Stimulated activated memory B cell treated with anti-CD40 and anti-IgM and Interleukin-4, amounts not matched to agents 10 μg/mL and 1 μg/mL and 100 μg/mL, for 72 hours (primary cell): ENCODE results near the gene PEX3.
"Not testable (repeated sequence)": the region's sequence is repeated elsewhere in the genome, so short reads cannot be mapped to it uniquely, and the experiment has no call there.

Experiments
- ATAC-seq: fragments of 150-1000 bp; cut with Tn5 transposase; 2 replicates; pipeline ENCODE4 v1.10.0; 2021
- H3K27ac Mint-ChIP-seq: one replicate; pipeline ENCODE4 v1.8.0; 2022; ENCODE audit warnings: mild to moderate bottlenecking, mixed read lengths
- H3K27me3 Mint-ChIP-seq: one replicate; pipeline ENCODE4 v1.8.0; 2022; ENCODE audit warnings: mixed read lengths
- H3K36me3 Mint-ChIP-seq: one replicate; pipeline ENCODE4 v1.8.0; 2022; ENCODE audit warnings: mixed read lengths
- H3K4me1 Mint-ChIP-seq: one replicate; pipeline ENCODE4 v1.8.0; 2022; ENCODE audit warnings: mixed read lengths
- H3K4me3 Mint-ChIP-seq: one replicate; pipeline ENCODE4 v1.8.0; 2022; ENCODE audit warnings: mild to moderate bottlenecking, moderate library complexity, mixed read lengths
- H3K9me3 Mint-ChIP-seq: one replicate; pipeline ENCODE4 v1.8.0; 2022; ENCODE audit warnings: mixed read lengths

The PEX3 gene

DNA sequence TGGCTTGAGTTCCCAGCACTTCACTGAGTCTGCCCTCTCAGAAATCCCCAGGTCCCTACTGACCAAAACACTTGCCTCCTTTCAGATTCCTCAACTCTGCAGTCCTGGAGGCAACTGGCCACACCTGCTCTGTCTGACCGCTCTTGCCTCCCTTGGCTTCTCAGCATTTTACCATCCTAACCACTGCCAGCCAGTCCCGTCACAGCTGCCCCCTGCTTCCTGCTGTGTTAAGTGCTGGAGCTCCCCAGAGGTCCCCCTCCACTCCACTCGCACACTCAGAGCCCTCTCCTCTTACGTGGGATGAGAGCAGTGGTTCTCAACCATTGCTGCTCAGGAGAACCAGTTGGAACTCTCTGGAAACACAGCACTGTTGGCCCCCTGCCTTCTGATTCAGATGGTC lies 20.6 kb upstream of the PEX3 start:
- no peak for ATAC-seq
- Mint-ChIP-seq H3K4me3 (no peak overlapping the region), H3K27me3 (no peaks in the 10 kb centered on the region), H3K9me3 (no peaks in the 10 kb centered on the region), H3K4me1 (no peaks in the 10 kb centered on the region), H3K36me3 (peaks cover 20% of the 10 kb centered on the region), H3K27ac (no peak overlapping the region)

DNA sequence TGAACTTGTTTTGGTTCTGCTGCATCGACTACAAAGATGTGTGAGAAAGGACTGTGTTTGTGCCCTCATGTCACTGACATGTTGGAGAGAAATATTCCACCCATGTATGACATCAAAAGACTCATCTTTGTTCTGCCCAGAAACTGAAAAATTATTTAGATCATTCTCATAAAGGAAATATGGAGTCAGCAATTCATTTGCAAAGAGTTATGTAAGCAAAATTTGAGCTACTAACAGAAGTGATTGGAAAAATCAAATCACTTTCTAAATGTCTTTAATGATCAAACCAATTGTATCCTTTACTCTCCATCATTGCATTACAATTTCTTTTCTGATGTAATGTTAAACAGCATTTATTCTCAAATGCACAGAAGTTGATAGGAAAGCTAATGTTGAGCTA lies 19.4 kb upstream of the PEX3 start:
- H3K4me1 Mint-ChIP-seq, result no peaks in the 10 kb centered on the region
- H3K27me3 Mint-ChIP-seq, result no peaks in the 10 kb centered on the region
- H3K9me3 Mint-ChIP-seq, result no peaks in the 10 kb centered on the region
- no peak for ATAC-seq
- peaks cover 25% of the 10 kb centered on the region for H3K36me3 Mint-ChIP-seq
- H3K4me3 Mint-ChIP-seq, result no peak overlapping the region
- no peak overlapping the region for H3K27ac Mint-ChIP-seq

DNA sequence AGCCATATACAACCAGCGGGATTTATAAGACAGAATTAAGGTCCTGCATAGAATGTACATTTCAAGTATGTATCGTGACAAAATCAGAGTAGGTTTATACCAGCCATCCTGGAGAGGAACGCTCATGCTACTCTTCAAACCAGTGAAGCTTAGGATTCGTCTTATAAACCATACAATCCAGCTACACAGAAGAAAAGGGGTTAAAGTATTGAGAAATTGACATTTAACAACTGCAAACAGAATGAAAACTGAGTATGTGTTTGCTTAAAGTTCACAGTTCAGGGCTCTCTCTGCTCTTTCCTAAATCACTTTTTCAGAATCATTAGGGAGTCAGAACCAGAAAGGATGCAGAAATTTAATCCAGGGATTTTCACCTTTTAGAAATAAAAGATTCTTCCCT lies 18.0 kb upstream of the PEX3 start:
- Mint-ChIP-seq H3K27ac (no peak overlapping the region), H3K27me3 (no peaks in the 10 kb centered on the region), H3K4me1 (no peaks in the 10 kb centered on the region), H3K9me3 (no peaks in the 10 kb centered on the region), H3K36me3 (peaks cover 34% of the 10 kb centered on the region), H3K4me3 (no peak overlapping the region)
- ATAC-seq, result no peak

DNA sequence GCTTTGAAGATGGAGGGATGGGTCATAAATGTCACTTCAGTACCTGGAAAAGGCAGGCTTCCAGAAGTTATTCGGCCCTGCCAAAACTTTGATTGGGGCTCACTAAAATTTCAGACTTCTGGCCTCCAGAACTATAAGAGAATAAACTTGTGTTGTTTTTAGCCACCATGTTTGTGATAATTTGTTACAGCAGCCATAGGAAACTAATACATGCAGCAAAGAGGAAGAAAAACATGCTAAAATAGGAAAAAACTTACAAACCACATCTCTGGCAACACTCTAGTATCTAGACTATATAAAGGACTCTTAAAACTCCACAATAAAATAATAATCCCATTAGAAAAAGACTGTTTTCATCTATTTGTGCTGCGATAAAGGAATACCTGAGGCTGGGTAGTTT lies 9.6 kb upstream of the PEX3 start:
- Mint-ChIP-seq H3K4me3 (no peak overlapping the region), H3K27ac (no peak overlapping the region), H3K36me3 (peaks cover 53% of the 10 kb centered on the region), H3K27me3 (no peaks in the 10 kb centered on the region), H3K9me3 (peaks cover 3% of the 10 kb centered on the region), H3K4me1 (no peaks in the 10 kb centered on the region)
- no peak for ATAC-seq

DNA sequence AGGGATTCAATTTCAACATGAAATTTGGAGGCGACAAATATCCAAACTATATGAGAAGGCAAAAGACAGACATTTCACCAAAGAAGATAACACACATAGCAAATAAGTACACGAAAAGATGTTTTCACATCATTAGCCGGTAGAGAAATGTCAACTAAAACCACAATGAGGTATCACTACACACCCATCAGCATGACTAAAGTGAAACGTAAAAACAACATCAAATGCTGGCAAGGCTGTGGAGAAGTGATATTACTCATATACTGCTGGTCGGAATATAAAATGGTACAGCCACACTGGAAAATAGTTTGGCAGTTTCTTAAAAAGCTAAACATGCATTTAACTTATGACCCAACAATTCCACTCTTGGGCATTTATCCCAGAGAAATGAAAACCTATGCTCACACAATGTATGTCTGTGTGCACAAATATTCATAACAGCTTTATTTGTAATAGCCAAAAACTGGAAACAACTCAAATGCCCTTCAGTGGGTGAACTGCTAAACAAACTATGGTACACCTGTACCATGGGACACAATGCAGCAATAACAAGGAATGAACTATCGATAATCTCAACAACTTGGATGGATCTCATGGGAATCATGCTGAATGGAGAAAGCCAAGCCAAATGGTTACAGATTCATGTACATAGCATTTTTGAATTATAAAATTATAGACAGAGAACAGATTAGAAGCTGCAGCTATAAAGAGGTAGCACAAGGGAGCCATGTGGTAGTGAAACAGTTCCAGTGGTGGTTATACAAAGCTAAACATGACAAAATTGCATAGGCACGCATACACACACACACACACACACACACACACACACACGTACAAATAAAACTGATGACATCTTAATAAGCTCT lies 8.7 kb upstream of the PEX3 start:
- ATAC-seq, result no peak
- H3K4me3 Mint-ChIP-seq, result no peak overlapping the region
- peaks cover 3% of the 10 kb centered on the region for H3K9me3 Mint-ChIP-seq
- H3K4me1 Mint-ChIP-seq, result no peaks in the 10 kb centered on the region
- H3K27ac Mint-ChIP-seq, result no peak overlapping the region
- H3K27me3 Mint-ChIP-seq, result no peaks in the 10 kb centered on the region
- peaks cover 47% of the 10 kb centered on the region for H3K36me3 Mint-ChIP-seq

DNA sequence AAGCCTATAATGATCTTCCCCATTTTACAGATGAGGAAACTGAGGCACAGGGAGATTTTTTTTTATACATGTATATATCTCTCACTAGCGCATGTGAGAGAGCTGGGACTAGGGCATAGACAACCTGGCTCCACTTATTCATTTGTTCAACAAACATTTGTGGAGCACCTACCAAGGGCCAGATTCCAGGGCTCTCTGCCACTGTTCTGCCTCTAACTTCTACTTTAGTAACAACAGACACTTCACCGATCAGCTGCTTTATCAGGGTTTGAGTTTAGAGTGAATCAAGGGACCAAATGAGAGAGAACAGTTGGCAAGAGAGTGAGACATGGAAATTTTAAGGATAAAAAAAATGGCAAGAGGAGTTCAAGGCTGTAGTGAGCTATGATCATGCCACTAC lies 7.5 kb upstream of the PEX3 start:
- no peaks in the 10 kb centered on the region for H3K27me3 Mint-ChIP-seq
- H3K4me3 Mint-ChIP-seq, result no peak overlapping the region
- H3K9me3 Mint-ChIP-seq, result peaks cover 3% of the 10 kb centered on the region
- H3K27ac Mint-ChIP-seq, result no peak overlapping the region
- no peaks in the 10 kb centered on the region for H3K4me1 Mint-ChIP-seq
- no peak for ATAC-seq
- H3K36me3 Mint-ChIP-seq, result peaks cover 37% of the 10 kb centered on the region

DNA sequence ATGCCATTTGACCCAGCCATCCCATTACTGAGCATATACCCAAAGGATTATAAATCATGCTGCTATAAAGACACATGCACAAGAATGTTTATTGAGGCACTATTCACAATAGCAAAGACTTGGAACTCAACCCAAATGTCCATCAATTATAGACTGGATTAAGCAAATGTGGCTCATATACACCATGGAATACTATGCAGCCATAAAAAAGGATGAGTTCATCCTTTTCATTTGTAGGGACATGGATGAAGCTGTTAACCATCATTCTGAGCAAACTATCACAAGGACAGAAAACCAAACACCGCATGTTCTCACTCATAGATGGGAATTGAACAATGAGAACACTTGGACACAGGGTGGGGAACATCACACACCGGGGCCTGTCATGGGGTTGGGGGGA lies 2.7 kb upstream of the PEX3 start:
- peaks cover 11% of the 10 kb centered on the region for H3K4me1 Mint-ChIP-seq
- ATAC-seq, H3K36me3 Mint-ChIP-seq, H3K27me3 Mint-ChIP-seq, H3K4me3 Mint-ChIP-seq, H3K27ac Mint-ChIP-seq, H3K9me3 Mint-ChIP-seq: not testable (repeated sequence)

DNA sequence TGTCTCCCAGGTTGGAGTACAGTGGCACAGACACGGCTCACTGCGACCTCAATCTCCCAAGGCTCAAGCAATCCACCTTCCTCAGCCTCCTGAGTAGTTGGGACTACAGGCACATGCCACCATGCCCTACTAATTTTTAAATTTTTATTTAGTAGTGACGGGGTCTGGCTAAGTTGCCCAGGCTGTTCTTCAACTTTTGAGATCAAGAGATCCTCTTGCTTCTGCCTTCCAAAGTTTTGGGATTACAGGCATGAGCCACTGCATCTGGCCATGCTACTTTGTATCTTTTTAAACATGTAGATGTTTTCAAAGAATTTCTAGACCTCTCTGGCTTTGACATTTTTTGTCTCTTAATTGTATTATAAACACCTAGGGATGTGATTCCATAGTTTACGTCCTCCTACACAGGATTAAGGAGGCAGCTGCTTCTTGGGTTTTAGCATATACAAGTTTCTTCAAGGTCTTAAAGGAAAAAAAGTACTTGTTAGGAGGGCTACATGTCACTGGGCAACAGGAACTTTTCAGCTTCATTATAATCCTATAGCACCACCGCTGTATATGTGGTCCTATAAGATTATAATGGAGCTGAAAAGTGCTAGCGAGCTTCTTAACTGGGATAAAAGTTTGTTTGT lies 1.4 kb upstream of the PEX3 start:
- ATAC-seq, result no peak
- Mint-ChIP-seq H3K4me1 (peaks cover 19% of the 10 kb centered on the region), H3K9me3 (no peaks in the 10 kb centered on the region), H3K4me3 (peak overlapping the region; percentile 96), H3K36me3 (peaks cover 2% of the 10 kb centered on the region), H3K27me3 (no peaks in the 10 kb centered on the region), H3K27ac (peak overlapping the region; percentile 98)

DNA sequence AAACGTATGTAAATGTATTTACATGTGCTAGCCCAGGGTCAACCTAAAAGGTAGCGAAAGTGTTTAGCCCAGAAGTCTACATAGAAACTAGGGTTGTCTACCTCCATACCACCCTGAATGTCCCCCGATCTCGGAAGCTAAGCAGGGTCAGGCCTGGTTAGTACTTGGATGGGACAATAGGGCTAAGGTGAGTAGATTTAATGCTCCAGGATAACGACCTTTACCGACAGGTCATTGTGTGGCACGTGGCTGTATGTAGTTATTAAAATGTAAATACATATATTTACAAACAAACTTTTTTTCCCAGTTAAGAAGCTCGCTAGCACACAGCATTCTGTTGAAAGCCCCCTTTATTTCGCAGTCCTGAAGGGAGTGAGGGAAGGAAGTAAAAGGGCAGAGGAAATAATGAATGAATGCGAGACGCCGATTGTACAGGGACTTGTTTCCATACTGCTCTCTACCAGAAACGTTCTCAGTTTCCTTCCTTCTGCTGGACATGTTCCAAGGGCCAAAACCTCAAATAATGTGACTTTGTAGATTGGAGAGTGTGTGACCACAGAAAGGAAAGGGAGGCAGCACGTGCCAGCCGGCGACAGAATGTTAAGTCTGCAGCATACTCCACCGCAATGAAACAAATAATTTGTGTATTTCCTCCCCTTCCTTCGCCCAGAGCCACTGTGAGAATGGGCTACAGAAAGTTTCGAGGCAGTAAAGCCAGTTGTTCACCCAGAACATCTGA lies 722 bp upstream of the PEX3 start:
- Mint-ChIP-seq H3K27me3 (no peaks in the 10 kb centered on the region), H3K27ac (peak overlapping the region; percentile 98), H3K36me3 (peaks cover 7% of the 10 kb centered on the region), H3K4me1 (peaks cover 26% of the 10 kb centered on the region), H3K9me3 (no peaks in the 10 kb centered on the region), H3K4me3 (peak overlapping the region; percentile 96)
- no peak for ATAC-seq

DNA sequence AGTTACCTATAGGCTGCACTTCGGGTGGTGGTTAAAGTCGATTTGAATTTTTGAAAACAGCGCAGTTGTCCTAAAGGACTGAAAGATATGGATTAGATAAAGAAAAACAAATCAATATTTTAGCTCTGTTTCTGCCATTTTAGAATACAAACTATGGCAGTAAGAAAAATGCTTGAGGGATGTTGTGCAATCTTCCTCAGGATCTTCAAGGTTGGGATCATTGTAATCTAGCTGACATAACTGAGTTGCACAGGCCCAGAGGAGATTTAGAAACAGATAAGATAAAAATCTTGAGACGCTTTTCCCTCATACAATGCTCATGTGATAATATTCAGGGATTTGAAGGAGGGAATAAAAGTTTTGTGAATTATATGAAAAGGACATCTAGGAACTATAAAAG lies 926 bp downstream of the PEX3 start:
- H3K4me3 Mint-ChIP-seq, result peak overlapping the region; percentile 96
- H3K9me3 Mint-ChIP-seq, result no peaks in the 10 kb centered on the region
- H3K4me1 Mint-ChIP-seq, result peaks cover 38% of the 10 kb centered on the region
- peak overlapping the region; percentile 98 for H3K27ac Mint-ChIP-seq
- peaks cover 10% of the 10 kb centered on the region for H3K36me3 Mint-ChIP-seq
- no peaks in the 10 kb centered on the region for H3K27me3 Mint-ChIP-seq
- ATAC-seq, result no peak

DNA sequence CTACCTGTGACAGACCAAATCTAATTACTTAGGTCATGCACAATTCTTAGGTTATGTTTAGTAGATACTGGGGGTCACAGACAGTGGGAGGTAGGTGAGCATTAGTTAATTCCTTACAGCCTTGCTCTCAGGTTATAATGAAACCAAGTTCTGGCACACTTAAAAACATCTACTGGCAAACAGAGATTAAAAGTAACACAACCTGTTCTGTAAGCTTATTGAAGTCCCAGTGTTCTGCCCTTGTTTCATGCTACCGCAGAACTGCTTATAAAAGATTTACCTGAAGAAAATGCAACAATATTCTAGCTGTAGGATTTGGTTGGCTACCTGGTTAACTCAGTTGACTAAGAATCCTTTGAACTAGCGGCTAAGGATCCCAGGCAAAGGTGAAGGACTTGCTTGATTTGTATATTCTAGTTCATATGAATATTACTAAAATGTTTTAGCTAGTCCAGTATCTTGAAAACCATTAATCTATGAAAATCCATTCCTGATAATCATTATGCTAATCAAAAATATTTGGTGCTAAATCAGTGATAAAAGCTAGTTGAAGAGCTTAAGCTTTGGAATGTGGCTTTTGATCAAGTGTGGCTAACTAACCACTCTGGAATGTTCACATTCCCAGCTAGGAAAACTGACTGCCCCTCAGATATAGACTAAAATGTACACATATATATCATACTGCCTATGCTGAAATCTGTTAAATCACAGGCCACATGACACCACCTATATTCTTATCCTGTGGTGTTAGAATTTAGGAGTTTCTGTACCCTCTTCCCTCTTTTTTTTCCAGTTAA lies 7.2 kb downstream of the PEX3 start:
- Mint-ChIP-seq H3K27me3 (no peaks in the 10 kb centered on the region), H3K4me1 (peaks cover 31% of the 10 kb centered on the region), H3K4me3 (no peak overlapping the region), H3K36me3 (peaks cover 33% of the 10 kb centered on the region), H3K27ac (no peak overlapping the region), H3K9me3 (no peaks in the 10 kb centered on the region)
- ATAC-seq, result no peak

DNA sequence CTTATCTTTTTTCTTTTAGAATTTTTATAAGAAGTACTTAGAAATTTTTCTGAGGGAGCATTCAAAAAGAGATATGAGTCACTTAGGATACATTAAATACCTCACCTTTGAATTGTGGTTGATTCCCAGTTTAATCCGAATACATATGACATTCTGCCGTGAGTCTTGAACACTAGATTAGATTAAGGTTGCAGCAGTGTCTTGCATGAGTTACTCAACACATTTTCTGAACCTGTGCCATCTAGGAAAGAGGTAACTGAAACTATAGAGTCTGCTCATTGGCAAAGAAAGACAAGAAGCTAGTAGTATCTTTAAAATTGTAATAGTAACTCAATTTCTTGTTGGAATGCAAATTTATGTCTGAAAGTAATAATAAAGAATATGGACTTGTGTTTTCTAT lies 14.9 kb downstream of the PEX3 start:
- Mint-ChIP-seq H3K36me3 (peaks cover 35% of the 10 kb centered on the region), H3K9me3 (peaks cover 3% of the 10 kb centered on the region), H3K27ac (no peak overlapping the region), H3K27me3 (no peaks in the 10 kb centered on the region), H3K4me3 (no peak overlapping the region), H3K4me1 (no peaks in the 10 kb centered on the region)
- ATAC-seq, result no peak

DNA sequence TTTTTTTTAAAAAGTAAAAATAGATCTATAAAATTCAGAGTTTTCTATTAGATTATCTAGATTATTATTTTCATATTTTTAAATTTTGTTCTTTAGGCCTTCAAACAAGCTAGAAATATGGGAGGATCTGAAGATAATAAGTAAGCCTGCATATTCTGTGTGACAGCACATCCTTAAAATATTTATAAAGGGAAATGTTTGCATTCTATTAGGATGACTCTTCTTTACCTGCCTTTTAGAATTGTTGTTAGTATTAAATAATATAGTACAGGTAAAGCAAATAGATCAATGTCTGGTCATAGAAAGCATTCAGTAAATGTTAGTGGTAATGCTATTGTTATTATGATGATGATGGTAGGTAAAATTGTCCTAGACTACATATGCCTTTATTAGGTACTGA lies 17.4 kb downstream of the PEX3 start:
- H3K36me3 Mint-ChIP-seq, result peaks cover 38% of the 10 kb centered on the region
- peaks cover 3% of the 10 kb centered on the region for H3K9me3 Mint-ChIP-seq
- no peaks in the 10 kb centered on the region for H3K27me3 Mint-ChIP-seq
- H3K4me1 Mint-ChIP-seq, result no peaks in the 10 kb centered on the region
- H3K4me3 Mint-ChIP-seq, result no peak overlapping the region
- no peak for ATAC-seq
- no peak overlapping the region for H3K27ac Mint-ChIP-seq

DNA sequence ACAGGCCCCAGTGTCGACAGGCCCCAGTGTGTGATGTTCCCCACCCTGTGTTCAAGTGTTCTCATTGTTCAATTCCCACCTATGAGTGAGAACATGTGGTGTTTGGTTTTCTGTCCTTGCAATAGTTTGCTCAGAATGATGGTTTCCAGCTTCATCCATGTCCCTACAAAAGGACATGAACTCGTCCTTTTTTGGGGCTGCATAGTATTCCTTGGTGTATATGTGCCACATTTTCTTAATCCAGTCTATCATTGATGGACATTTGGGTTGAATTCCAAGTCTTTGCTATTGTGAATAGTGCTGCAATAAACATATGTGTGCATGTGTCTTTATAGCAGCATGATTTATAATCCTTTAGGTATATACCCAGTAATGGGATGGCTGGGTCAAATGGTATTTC lies 18.2 kb downstream of the PEX3 start:
- H3K4me1 Mint-ChIP-seq, H3K4me3 Mint-ChIP-seq, H3K27me3 Mint-ChIP-seq, ATAC-seq, H3K9me3 Mint-ChIP-seq, H3K27ac Mint-ChIP-seq: not testable (repeated sequence)
- H3K36me3 Mint-ChIP-seq, result peaks cover 44% of the 10 kb centered on the region

DNA sequence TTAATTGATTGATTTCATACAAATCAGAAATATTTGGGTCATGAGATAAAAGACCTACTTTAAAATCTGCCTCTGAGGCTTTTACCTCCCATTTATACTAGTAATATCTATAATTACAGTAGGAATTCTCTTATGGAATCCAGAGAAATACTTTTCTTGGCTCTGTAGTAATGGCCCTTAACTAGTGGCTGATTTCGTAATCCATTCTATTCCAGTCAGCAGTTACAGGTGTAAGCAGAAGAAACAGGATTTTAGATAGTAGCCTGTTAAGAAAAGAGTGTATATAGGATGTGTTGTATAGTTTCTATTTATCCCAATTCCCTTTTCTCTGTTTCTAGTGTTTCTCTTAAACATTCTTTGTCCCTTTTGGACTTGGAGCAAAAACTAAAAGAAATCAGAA lies 21.2 kb downstream of the PEX3 start:
- no peaks in the 10 kb centered on the region for H3K27me3 Mint-ChIP-seq
- H3K4me3 Mint-ChIP-seq, result no peak overlapping the region
- H3K36me3 Mint-ChIP-seq, result peaks cover 69% of the 10 kb centered on the region
- peaks cover 11% of the 10 kb centered on the region for H3K4me1 Mint-ChIP-seq
- H3K9me3 Mint-ChIP-seq, result peaks cover 3% of the 10 kb centered on the region
- ATAC-seq, result no peak
- no peak overlapping the region for H3K27ac Mint-ChIP-seq
